ENCODE measurements around the gene ALLC.

The ALLC gene

GRCh38 chr2:3628241-3628679 lies 29.7 kb upstream of the ALLC start:
- Histone ChIP-seq H3K9me2 (replicated peaks; ENCODE audit: low read depth, low read length) (no peaks in the 10 kb centered on the region), H3K4me1 (ENCODE audit: insufficient read depth, low read length, poor library complexity, severe bottlenecking) (no peaks in the 10 kb centered on the region), H3K4me3 (ENCODE audit: low read length, poor library complexity, severe bottlenecking) (no peak overlapping the region), H3K4me2 (ENCODE audit: low read depth, low read length, poor library complexity, severe bottlenecking) (no peak overlapping the region), H3K36me3 (ENCODE audit: insufficient read depth, low read length) (no peaks in the 10 kb centered on the region), H3K9me3 (ENCODE audit: insufficient read depth, low read depth, low read length) (no peaks in the 10 kb centered on the region), H4K20me1 (ENCODE audit: insufficient read depth, low read length, poor library complexity, severe bottlenecking) (no peaks in the 10 kb centered on the region), H3F3A (ENCODE audit: low read depth) (no peaks in the 10 kb centered on the region), H3K79me2 (ENCODE audit: insufficient read depth, low read length) (no peaks in the 10 kb centered on the region), H3K27me3 (ENCODE audit: insufficient read depth, low read length, poor library complexity, severe bottlenecking) (no peaks in the 10 kb centered on the region), H3K9ac (ENCODE audit: low read depth, low read length, poor library complexity, severe bottlenecking) (no peak overlapping the region), H2AFZ (ENCODE audit: low read length) (no peak overlapping the region)
- TF ChIP-seq, protein P1, sequence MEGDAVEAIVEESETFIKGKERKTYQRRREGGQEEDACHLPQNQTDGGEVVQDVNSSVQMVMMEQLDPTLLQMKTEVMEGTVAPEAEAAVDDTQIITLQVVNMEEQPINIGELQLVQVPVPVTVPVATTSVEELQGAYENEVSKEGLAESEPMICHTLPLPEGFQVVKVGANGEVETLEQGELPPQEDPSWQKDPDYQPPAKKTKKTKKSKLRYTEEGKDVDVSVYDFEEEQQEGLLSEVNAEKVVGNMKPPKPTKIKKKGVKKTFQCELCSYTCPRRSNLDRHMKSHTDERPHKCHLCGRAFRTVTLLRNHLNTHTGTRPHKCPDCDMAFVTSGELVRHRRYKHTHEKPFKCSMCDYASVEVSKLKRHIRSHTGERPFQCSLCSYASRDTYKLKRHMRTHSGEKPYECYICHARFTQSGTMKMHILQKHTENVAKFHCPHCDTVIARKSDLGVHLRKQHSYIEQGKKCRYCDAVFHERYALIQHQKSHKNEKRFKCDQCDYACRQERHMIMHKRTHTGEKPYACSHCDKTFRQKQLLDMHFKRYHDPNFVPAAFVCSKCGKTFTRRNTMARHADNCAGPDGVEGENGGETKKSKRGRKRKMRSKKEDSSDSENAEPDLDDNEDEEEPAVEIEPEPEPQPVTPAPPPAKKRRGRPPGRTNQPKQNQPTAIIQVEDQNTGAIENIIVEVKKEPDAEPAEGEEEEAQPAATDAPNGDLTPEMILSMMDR (conservative IDR thresholded peaks at IDR 0.05; ENCODE audit: low read length): no peak
- TF ChIP-seq EZH2phosphoT487 (IDR thresholded peaks at IDR 0.05; ENCODE audit: borderline replicate concordance): no peak

GRCh38 chr2:3628800-3629199 lies 29.2 kb upstream of the ALLC start:
- no peak overlapping the region for H3K4me3 ChIP-seq (ENCODE audit: low read length, poor library complexity, severe bottlenecking)
- no peaks in the 10 kb centered on the region for H3K9me3 ChIP-seq (ENCODE audit: insufficient read depth, low read depth, low read length)
- TF ChIP-seq, protein P1 (conservative IDR thresholded peaks at IDR 0.05; ENCODE audit: low read length): no peak; the same call in 1 of the 2 replicates
- TF ChIP-seq EZH2phosphoT487 (IDR thresholded peaks at IDR 0.05; ENCODE audit: borderline replicate concordance): no peak
- no peak overlapping the region for H3K4me2 ChIP-seq (ENCODE audit: low read depth, low read length, poor library complexity, severe bottlenecking)
- H3K9me2 ChIP-seq (replicated peaks; ENCODE audit: low read depth, low read length): no peaks in the 10 kb centered on the region
- H4K20me1 ChIP-seq (ENCODE audit: insufficient read depth, low read length, poor library complexity, severe bottlenecking): no peaks in the 10 kb centered on the region
- no peaks in the 10 kb centered on the region for H3K79me2 ChIP-seq (ENCODE audit: insufficient read depth, low read length)
- no peak overlapping the region for H3K9ac ChIP-seq (ENCODE audit: low read depth, low read length, poor library complexity, severe bottlenecking)
- H3F3A ChIP-seq (ENCODE audit: low read depth): no peaks in the 10 kb centered on the region
- H2AFZ ChIP-seq (ENCODE audit: low read length): no peak overlapping the region
- H3K27me3 ChIP-seq (ENCODE audit: insufficient read depth, low read length, poor library complexity, severe bottlenecking): no peaks in the 10 kb centered on the region
- no peaks in the 10 kb centered on the region for H3K4me1 ChIP-seq (ENCODE audit: insufficient read depth, low read length, poor library complexity, severe bottlenecking)
- no peaks in the 10 kb centered on the region for H3K36me3 ChIP-seq (ENCODE audit: insufficient read depth, low read length)

DNA sequence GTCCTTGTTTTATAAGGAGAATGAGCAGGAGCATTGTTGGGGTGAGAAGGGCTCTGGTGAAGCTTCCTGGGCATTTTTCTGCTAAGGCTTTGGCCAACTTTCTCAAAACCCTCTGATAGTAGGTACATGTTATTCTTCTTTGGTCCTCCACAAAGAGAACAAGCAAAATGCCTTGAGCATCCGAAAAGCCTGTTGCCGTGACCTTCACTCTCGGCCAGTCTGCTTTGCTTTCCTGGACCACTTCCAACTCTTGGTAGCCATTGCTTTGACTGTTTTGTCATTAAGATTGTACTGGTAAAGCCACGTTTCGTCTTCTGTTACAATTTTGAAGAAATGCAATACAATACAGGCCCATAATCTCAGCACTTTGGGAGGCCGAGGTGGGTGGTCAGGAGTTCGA lies 27.4 kb upstream of the ALLC start:
- H3K36me3 ChIP-seq (ENCODE audit: insufficient read depth, low read length): no peaks in the 10 kb centered on the region
- H3K27me3 ChIP-seq (ENCODE audit: insufficient read depth, low read length, poor library complexity, severe bottlenecking): no peaks in the 10 kb centered on the region
- H3K9me3 ChIP-seq (ENCODE audit: insufficient read depth, low read depth, low read length): no peaks in the 10 kb centered on the region
- no peaks in the 10 kb centered on the region for H4K20me1 ChIP-seq (ENCODE audit: insufficient read depth, low read length, poor library complexity, severe bottlenecking)
- no peak overlapping the region for H3K4me3 ChIP-seq (ENCODE audit: low read length, poor library complexity, severe bottlenecking)
- H2AFZ ChIP-seq (ENCODE audit: low read length): no peak overlapping the region
- H3K4me2 ChIP-seq (ENCODE audit: low read depth, low read length, poor library complexity, severe bottlenecking): no peak overlapping the region
- H3F3A ChIP-seq (ENCODE audit: low read depth): no peaks in the 10 kb centered on the region
- H3K79me2 ChIP-seq (ENCODE audit: insufficient read depth, low read length): no peaks in the 10 kb centered on the region
- no peak overlapping the region for H3K9ac ChIP-seq (ENCODE audit: low read depth, low read length, poor library complexity, severe bottlenecking)
- no peaks in the 10 kb centered on the region for H3K4me1 ChIP-seq (ENCODE audit: insufficient read depth, low read length, poor library complexity, severe bottlenecking)
- H3K9me2 ChIP-seq (replicated peaks; ENCODE audit: low read depth, low read length): no peaks in the 10 kb centered on the region
- TF ChIP-seq, protein P1 (conservative IDR thresholded peaks at IDR 0.05; ENCODE audit: low read length): no peak
- no peak for TF ChIP-seq EZH2phosphoT487 (IDR thresholded peaks at IDR 0.05; ENCODE audit: borderline replicate concordance)

All from Loucy (cell line).